Endothelial cell of umbilical vein (primary cell): ENCODE results near the gene OR10AD1.

Source experiments
- CTCF ChIP-seq, 2 donors: IDR thresholded peaks; 1 replicate in 1 of 2; 2 replicates in 1 of 2; pipeline ENCODE4 v1.5.1; 2011; ENCODE audit warnings: low read length in 2 of 2, mild to moderate bottlenecking in 2 of 2, moderate library complexity in 2 of 2, control low read depth in 1 of 2, inconsistent platforms in 1 of 2, low read depth in 1 of 2; ENCODE audit not compliant: insufficient read depth in 1 of 2; ENCODE audit errors: extremely low read depth in 1 of 2
- EZH2 ChIP-seq: IDR thresholded peaks from 2 replicates; pipeline ENCODE4 v1.6.1; 2012; ENCODE audit warnings: borderline replicate concordance, low read depth, mild to moderate bottlenecking, moderate library complexity, low read length, inconsistent platforms; ENCODE audit not compliant: severe bottlenecking
- JUN ChIP-seq: IDR thresholded peaks from 2 replicates; pipeline ENCODE4 v1.6.1; 2011; ENCODE audit warnings: borderline replicate concordance, low read depth; ENCODE audit not compliant: insufficient read length, insufficient read depth
- MAX ChIP-seq: IDR thresholded peaks from 2 replicates; pipeline ENCODE4 v1.6.1; 2011; ENCODE audit not compliant: insufficient read depth, insufficient read length
- MYC ChIP-seq: IDR thresholded peaks from one replicate; pipeline ENCODE4 v1.6.1; 2011; ENCODE audit warnings: mild to moderate bottlenecking, low read depth, low read length
- POLR2A ChIP-seq: IDR thresholded peaks from 2 replicates; pipeline ENCODE4 v1.6.1; 2012; ENCODE audit warnings: low read depth, mild to moderate bottlenecking, control low read depth, low read length
- POLR2AphosphoS5 ChIP-seq: IDR thresholded peaks from 2 replicates; pipeline ENCODE4 v1.6.1; 2012; ENCODE audit warnings: low read depth, mild to moderate bottlenecking, control low read depth, low read length, moderate library complexity; ENCODE audit not compliant: insufficient read depth

- no peak for TF ChIP-seq POLR2A
- TF ChIP-seq CTCF (IDR thresholded peaks at IDR 0.05; ENCODE audit: extremely low read depth in 1 of 2, insufficient read depth in 1 of 2, low read depth in 1 of 2, low read length in 2 of 2), result no peak
- no peak for TF ChIP-seq POLR2AphosphoS5
- no peak for TF ChIP-seq EZH2
- no peak for TF ChIP-seq JUN
- no peak for TF ChIP-seq MYC
- no peak for TF ChIP-seq MAX
Measured at GRCh38 chr12:48156652-48157017, 46.5 kb downstream of the OR10AD1 start.
